GM18508 (cell line): ENCODE measurements around the gene ATG2A.

Source experiments
- ATAC-seq: cut with Tn5 transposase; IDR thresholded peaks from one replicate; pipeline ENCODE4 v1.9.1; 2021; ENCODE audit warnings: moderate number of reproducible peaks; ENCODE audit not compliant: insufficient read depth, unreplicated experiment

Gene ATG2A

GRCh38 chr11:64845129-64845775, 71.8 kb downstream of the ATG2A start:
- ATAC-seq = no peak
